GM12872 (cell line): Measurements from ENCODE around the gene UNC5B.

Experiments
- CTCF ChIP-seq: IDR thresholded peaks from 3 replicates; pipeline ENCODE4 v1.5.1; 2011; ENCODE audit warnings: low read depth, mild to moderate bottlenecking, low read length, moderate library complexity; ENCODE audit not compliant: insufficient read depth

UNC5B gene

GRCh38 chr10:71233482-71233892 lies 21.1 kb downstream of the UNC5B start:
- TF ChIP-seq CTCF, result no peak

- TF ChIP-seq CTCF, result no peak
Observed at GRCh38 chr10:71234004-71234894, 21.9 kb downstream of the UNC5B start.

GRCh38 chr10:71234970-71235685 lies 22.8 kb downstream of the UNC5B start:
- TF ChIP-seq CTCF, result no peak

- no peak for TF ChIP-seq CTCF
Observed at GRCh38 chr10:71235808-71236207, 23.4 kb downstream of the UNC5B start.

- TF ChIP-seq CTCF, result no peak
Observed at GRCh38 chr10:71236286-71236685, 23.9 kb downstream of the UNC5B start.

- TF ChIP-seq CTCF, result no peak
Observed at GRCh38 chr10:71236822-71237682, 24.7 kb downstream of the UNC5B start.
